ENCODE data around the gene TXNRD2. TPM values are rescaled to one million over a fixed set of nuclear protein-coding genes. Genes with fewer than 3 reads are reported as not detected.

TXNRD2 gene
- total and polyA plus RNA-seq, 8 donors = 6.4 to 69.5 (median 42.3) TPM

- no peaks in the 10 kb centered on the region for H3K9me3 ChIP-seq
- 38 to 59% (median 50%) methylated on average over 7 of the region's 7 CpGs for WGBS, 5 donors
- peaks cover 54 to 73% (median 66%) of the 10 kb centered on the region in 4 donors for H3K4me1 ChIP-seq
- peaks cover 17 to 43% (median 30%) of the 10 kb centered on the region in 4 donors for H3K36me3 ChIP-seq
- H3K4me3 ChIP-seq = no peak overlapping the region
- peak in 1 of 2 donors; percentile 72 for DNase-seq
- H3K27ac ChIP-seq = peak overlapping the region in 4 of 5 donors; percentile 25 to 61 (median 56)
- TF ChIP-seq EP300 (IDR thresholded peaks at IDR 0.05) = no peak
- no peak for TF ChIP-seq CTCF (IDR thresholded peaks at IDR 0.05)
- TF ChIP-seq POLR2AphosphoS5 (IDR thresholded peaks at IDR 0.05) = no peak
- TF ChIP-seq POLR2A (IDR thresholded peaks at IDR 0.05) = no peak
- intact Hi-C loops (cut with DNase I; ENCODE audit: low total_unique reads) = no loop called here
- H3K27me3 ChIP-seq = no peaks in the 10 kb centered on the region
Measured at GRCh38 chr22:19848298-19849224, 93.1 kb downstream of the TXNRD2 start.

- intact Hi-C loops (cut with DNase I; ENCODE audit: low total_unique reads) = no loop called here
- Histone ChIP-seq H3K27me3 (no peaks in the 10 kb centered on the region), H3K27ac (no peak overlapping the region), H3K4me1 (peaks cover 43 to 66% (median 59%) of the 10 kb centered on the region in 4 donors), H3K36me3 (peaks cover 17 to 43% (median 27%) of the 10 kb centered on the region in 4 donors), H3K4me3 (no peak overlapping the region), H3K9me3 (no peaks in the 10 kb centered on the region)
- WGBS, 5 donors = 92 to 100% (median 94%) methylated on average over 2 of the region's 2 CpGs
- TF ChIP-seq POLR2A (IDR thresholded peaks at IDR 0.05) (no peak), POLR2AphosphoS5 (IDR thresholded peaks at IDR 0.05) (no peak), CTCF (IDR thresholded peaks at IDR 0.05) (no peak), EP300 (IDR thresholded peaks at IDR 0.05) (no peak)
- no peak for DNase-seq
Measured at GRCh38 chr22:19847345-19847632, 94.3 kb downstream of the TXNRD2 start.

GRCh38 chr22:19846620-19847344 lies 94.8 kb downstream of the TXNRD2 start:
- Histone ChIP-seq H3K9me3 (no peaks in the 10 kb centered on the region), H3K27ac (no peak overlapping the region), H3K4me3 (no peak overlapping the region), H3K4me1 (peaks cover 43 to 60% (median 56%) of the 10 kb centered on the region in 4 donors), H3K36me3 (peaks cover 12 to 38% (median 22%) of the 10 kb centered on the region in 4 donors), H3K27me3 (no peaks in the 10 kb centered on the region)
- TF ChIP-seq POLR2AphosphoS5 (IDR thresholded peaks at IDR 0.05) (no peak), POLR2A (IDR thresholded peaks at IDR 0.05) (no peak), CTCF (IDR thresholded peaks at IDR 0.05) (no peak), EP300 (IDR thresholded peaks at IDR 0.05) (no peak)
- intact Hi-C loops (cut with DNase I; ENCODE audit: low total_unique reads) = no loop called here
- WGBS, 5 donors = 87 to 91% (median 89%) methylated on average over 5 to 9 of the region's 9 CpGs
- no peak for DNase-seq

GRCh38 chr22:19845054-19845722 lies 96.4 kb downstream of the TXNRD2 start:
- Histone ChIP-seq H3K4me1 (peaks cover 36 to 45% (median 43%) of the 10 kb centered on the region in 4 donors), H3K27ac (peak overlapping the region in 3 of 5 donors; percentile 48 to 66 (median 58)), H3K9me3 (no peaks in the 10 kb centered on the region), H3K4me3 (no peak overlapping the region), H3K27me3 (no peaks in the 10 kb centered on the region), H3K36me3 (peaks cover 0 to 22% (median 6%) of the 10 kb centered on the region in 4 donors)
- WGBS, 5 donors = 78 to 86% (median 80%) methylated on average over 6 to 8 of the region's 8 CpGs
- intact Hi-C loops (cut with DNase I; ENCODE audit: low total_unique reads) = no loop called here
- TF ChIP-seq POLR2AphosphoS5 (IDR thresholded peaks at IDR 0.05) (no peak), EP300 (IDR thresholded peaks at IDR 0.05) (no peak), CTCF (IDR thresholded peaks at IDR 0.05) (no peak), POLR2A (IDR thresholded peaks at IDR 0.05) (no peak)
- DNase-seq = no peak
